ENCODE results near the gene ANKS3. TPM values are rescaled to one million over a fixed set of nuclear protein-coding genes. Genes with fewer than 3 reads are reported as not detected.

ANKS3 gene
- total RNA-seq, 1 donor from 2014 or later: 8.7 TPM

DNA sequence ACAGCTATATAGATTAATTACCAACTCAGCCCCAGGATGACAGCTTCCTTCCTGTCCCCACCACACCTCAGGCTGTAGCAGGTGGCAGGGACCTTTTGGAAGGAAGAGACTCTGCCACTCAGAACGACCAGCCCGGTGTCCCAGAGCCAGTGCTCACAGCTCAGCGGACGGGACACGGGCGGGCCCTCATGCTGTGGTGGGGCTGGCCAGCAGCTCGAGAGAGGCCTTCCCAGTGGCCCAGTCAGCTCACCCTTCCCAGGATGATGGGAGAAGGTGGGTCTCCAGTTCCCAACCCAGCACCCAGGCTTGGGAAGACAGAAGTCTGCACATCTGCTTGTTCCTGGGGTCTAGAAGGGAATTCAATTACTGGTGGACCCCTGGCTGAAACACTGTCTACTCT, 30.2 kb downstream of the ANKS3 start:
- intact Hi-C loops (cut with micrococcal nuclease): no loop called here
- no peaks in the 10 kb centered on the region for H3K9me3 ChIP-seq (replicated peaks)
- no peak overlapping the region for H3K4me3 ChIP-seq
- no peak overlapping the region for H3K27ac ChIP-seq (replicated peaks)
- peaks cover 12% of the 10 kb centered on the region for H3K4me1 ChIP-seq
- TF ChIP-seq, protein P1, sequence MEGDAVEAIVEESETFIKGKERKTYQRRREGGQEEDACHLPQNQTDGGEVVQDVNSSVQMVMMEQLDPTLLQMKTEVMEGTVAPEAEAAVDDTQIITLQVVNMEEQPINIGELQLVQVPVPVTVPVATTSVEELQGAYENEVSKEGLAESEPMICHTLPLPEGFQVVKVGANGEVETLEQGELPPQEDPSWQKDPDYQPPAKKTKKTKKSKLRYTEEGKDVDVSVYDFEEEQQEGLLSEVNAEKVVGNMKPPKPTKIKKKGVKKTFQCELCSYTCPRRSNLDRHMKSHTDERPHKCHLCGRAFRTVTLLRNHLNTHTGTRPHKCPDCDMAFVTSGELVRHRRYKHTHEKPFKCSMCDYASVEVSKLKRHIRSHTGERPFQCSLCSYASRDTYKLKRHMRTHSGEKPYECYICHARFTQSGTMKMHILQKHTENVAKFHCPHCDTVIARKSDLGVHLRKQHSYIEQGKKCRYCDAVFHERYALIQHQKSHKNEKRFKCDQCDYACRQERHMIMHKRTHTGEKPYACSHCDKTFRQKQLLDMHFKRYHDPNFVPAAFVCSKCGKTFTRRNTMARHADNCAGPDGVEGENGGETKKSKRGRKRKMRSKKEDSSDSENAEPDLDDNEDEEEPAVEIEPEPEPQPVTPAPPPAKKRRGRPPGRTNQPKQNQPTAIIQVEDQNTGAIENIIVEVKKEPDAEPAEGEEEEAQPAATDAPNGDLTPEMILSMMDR (IDR thresholded peaks at IDR 0.05; ENCODE audit: borderline replicate concordance): no peak
- H3K36me3 ChIP-seq: peaks cover 75% of the 10 kb centered on the region
- no peak for DNase-seq
- H3K27me3 ChIP-seq (ENCODE audit: low read depth): no peaks in the 10 kb centered on the region

DNA sequence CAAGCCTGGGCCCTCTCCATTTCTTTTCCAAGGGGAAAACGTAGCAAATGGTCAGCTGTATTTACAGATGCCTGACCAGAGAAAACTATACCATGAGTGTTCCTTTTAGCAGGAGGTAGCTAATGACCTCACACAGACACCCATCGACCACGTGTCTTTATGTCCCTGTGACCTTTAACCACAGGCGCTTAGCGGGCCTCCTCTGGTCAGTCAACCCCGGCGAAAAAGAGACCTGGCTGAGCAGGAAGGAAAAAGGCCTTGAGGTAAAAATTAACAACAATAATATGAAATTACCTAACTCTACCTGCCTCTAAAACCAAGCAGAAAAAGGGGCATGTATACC, 31.6 kb downstream of the ANKS3 start:
- peaks cover 84% of the 10 kb centered on the region for H3K36me3 ChIP-seq
- H3K4me3 ChIP-seq: no peak overlapping the region
- DNase-seq: no peak
- H3K4me1 ChIP-seq: peaks cover 12% of the 10 kb centered on the region
- H3K27ac ChIP-seq (replicated peaks): no peak overlapping the region
- intact Hi-C loops (cut with micrococcal nuclease): no loop called here
- no peaks in the 10 kb centered on the region for H3K9me3 ChIP-seq (replicated peaks)
- TF ChIP-seq, protein P1 (IDR thresholded peaks at IDR 0.05; ENCODE audit: borderline replicate concordance): no peak
- no peaks in the 10 kb centered on the region for H3K27me3 ChIP-seq (ENCODE audit: low read depth)

DNA sequence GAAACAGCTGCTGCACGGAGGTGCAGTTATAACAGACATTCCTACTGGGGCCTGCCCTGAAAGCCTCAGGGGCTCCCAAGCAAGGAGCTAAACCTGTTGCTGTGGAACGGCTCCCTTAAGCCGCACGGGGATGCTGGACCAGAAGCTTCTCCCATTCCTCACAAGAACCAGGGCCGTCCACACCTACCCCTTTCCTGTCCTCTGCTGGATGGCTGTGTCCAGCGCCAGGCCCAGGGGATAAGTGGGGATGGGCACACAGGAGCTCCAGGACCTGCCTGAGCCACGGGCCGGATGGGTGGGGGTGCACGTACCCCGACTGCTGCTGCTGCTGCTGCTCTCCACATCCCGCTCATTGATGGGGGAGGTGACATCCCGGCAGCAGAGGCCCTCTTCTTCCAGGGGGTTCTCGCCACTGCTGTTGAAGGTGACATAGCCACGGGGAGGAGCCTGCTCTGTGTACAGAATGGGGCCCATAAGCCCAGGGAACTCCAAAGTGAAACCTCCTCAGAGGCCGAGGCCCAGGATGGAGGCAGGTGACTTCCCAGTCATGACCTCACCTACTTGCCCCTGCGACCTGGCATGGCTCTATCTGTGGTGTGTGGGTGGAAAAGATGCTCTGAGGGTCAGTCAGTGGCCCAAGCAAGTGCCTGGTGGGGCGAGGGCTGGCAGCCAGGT, 32.1 kb downstream of the ANKS3 start:
- Histone ChIP-seq H3K36me3 (peaks cover 85% of the 10 kb centered on the region), H3K4me3 (no peak overlapping the region), H3K27me3 (ENCODE audit: low read depth) (no peaks in the 10 kb centered on the region), H3K4me1 (peaks cover 13% of the 10 kb centered on the region), H3K27ac (replicated peaks) (no peak overlapping the region), H3K9me3 (replicated peaks) (no peaks in the 10 kb centered on the region)
- TF ChIP-seq, protein P1 (IDR thresholded peaks at IDR 0.05; ENCODE audit: borderline replicate concordance): no peak
- no peak for DNase-seq
- intact Hi-C loops (cut with micrococcal nuclease): no loop called here

DNA sequence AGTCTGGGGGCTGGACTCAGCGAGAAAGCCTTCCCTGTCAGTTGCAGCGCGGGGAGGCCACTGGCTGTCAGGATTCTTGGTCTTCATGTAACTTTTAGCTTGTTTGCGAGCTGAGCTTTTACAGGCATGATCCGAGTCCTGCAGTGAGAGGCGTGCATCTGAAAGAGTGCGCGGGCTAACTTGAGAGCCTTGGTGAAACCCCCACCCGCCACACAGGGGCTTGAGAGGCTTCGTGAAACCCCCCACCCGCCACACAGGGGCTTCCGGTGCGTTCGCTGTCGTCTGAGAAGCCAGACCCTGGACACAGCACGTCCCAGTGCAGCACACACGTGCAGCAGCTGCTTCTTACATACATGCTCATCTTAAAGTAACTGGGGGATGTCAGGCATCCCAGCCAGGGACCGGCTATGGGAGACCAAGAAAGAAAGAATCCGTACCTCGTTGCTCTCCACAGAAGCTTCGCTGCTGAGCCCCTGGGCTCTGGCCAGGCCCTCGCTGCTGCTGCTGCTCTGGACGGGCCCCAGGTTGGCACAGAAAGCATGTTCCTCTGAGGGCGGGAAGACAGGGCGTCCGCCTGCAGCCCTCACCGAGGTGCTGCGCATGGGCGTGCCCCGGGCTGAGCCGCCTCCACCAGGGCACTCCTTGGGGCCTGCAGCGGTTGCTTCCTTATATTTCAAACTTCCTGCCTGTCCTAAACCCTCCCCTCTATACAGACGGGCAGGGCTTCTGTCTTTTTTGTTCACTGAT, 32.9 kb downstream of the ANKS3 start:
- Histone ChIP-seq H3K4me1 (peaks cover 21% of the 10 kb centered on the region), H3K36me3 (peaks cover 85% of the 10 kb centered on the region), H3K9me3 (replicated peaks) (no peaks in the 10 kb centered on the region), H3K27ac (replicated peaks) (no peak overlapping the region), H3K4me3 (no peak overlapping the region), H3K27me3 (ENCODE audit: low read depth) (no peaks in the 10 kb centered on the region)
- TF ChIP-seq, protein P1 (IDR thresholded peaks at IDR 0.05; ENCODE audit: borderline replicate concordance): no peak
- peak; percentile 64 for DNase-seq
- intact Hi-C loops (cut with micrococcal nuclease): no loop called here

DNA sequence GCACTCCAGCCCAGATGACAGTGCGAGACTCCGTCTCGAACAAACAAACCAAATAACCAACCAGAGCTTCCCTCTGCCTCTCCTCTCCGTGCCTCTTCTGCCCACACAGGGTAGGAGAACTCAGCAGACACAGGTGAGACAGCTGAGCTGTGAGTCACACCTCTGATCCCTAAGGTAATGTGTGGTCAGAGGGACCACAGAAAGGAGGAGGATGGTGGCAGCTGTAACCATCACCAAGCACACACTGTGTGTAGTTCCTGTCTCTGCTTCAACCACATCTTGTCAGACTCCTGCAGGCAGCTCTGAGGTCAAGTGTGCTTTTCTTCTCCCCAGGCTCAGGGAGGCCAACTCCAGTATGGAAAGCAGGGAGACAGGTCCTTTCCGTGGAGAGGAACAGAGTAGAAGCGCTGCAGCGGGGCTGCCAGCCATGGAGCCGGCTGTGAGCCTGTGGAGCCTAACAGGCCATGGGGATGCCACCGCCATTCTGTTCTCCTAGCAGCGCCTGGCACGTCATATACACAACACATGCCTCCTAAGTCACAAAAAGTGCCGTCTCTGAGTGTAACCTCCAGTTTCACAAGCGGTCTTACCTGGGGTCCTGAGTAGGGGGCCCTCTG, 33.6 kb downstream of the ANKS3 start:
- H3K4me3 ChIP-seq: no peak overlapping the region
- no peaks in the 10 kb centered on the region for H3K9me3 ChIP-seq (replicated peaks)
- no peak for DNase-seq
- TF ChIP-seq, protein P1 (IDR thresholded peaks at IDR 0.05; ENCODE audit: borderline replicate concordance): no peak
- H3K36me3 ChIP-seq: peaks cover 88% of the 10 kb centered on the region
- H3K4me1 ChIP-seq: peaks cover 28% of the 10 kb centered on the region
- no peaks in the 10 kb centered on the region for H3K27me3 ChIP-seq (ENCODE audit: low read depth)
- intact Hi-C loops (cut with micrococcal nuclease): no loop called here
- no peak overlapping the region for H3K27ac ChIP-seq (replicated peaks)

Measured in left ventricle myocardium inferior (tissue), 1 donor.